Liver (tissue), 9 donors: Measurements from ENCODE around the gene UBR3. TPM values are rescaled to one million over a fixed set of nuclear protein-coding genes. Genes with fewer than 3 reads are reported as not detected.

Experiments
- DNase-seq: peaks from one replicate; pipeline ENCODE4 v3.0.0-alpha.2; 2017; ENCODE audit warnings: low spot score
- H3K27ac ChIP-seq, 2 donors: one replicate each; pipeline ENCODE4 v1.7.0; 2013; ENCODE audit warnings: inconsistent platforms in 2 of 2, low read length in 2 of 2, control low read depth in 1 of 2, low read depth in 1 of 2, mild to moderate bottlenecking in 1 of 2
- H3K27me3 ChIP-seq, 4 donors: one replicate each; pipeline versions ENCODE4 v1.6.1 to v1.7.0; 2013; ENCODE audit warnings: low read length in 3 of 4, inconsistent platforms in 1 of 4, mild to moderate bottlenecking in 1 of 4, moderate library complexity in 1 of 4; ENCODE audit not compliant: control insufficient read depth in 4 of 4, insufficient read depth in 4 of 4
- H3K36me3 ChIP-seq, 4 donors: one replicate each; pipeline versions ENCODE4 v1.6.1 to v1.7.0; 2013; ENCODE audit warnings: low read length in 3 of 4, mild to moderate bottlenecking in 3 of 4, low read depth in 1 of 4, moderate library complexity in 1 of 4; ENCODE audit not compliant: control insufficient read depth in 4 of 4, insufficient read depth in 3 of 4
- H3K4me1 ChIP-seq, 4 donors: one replicate each; pipeline versions ENCODE4 v1.6.1 to v1.7.0; 2013; ENCODE audit warnings: low read length in 3 of 4, mild to moderate bottlenecking in 3 of 4, moderate library complexity in 1 of 4; ENCODE audit not compliant: control insufficient read depth in 4 of 4, insufficient read depth in 4 of 4
- H3K4me3 ChIP-seq, 3 donors: one replicate each; pipeline versions ENCODE4 v1.6.1 to v1.7.0; 2013; ENCODE audit warnings: low read length in 3 of 3, control low read depth in 1 of 3, low read depth in 1 of 3, mild to moderate bottlenecking in 1 of 3
- H3K9ac ChIP-seq, 2 donors: one replicate each; pipeline ENCODE4 v1.7.0; 2013; ENCODE audit warnings: low read length in 2 of 2, mild to moderate bottlenecking in 2 of 2, moderate library complexity in 2 of 2, control low read depth in 1 of 2, low read depth in 1 of 2
- H3K9me3 ChIP-seq, 4 donors: one replicate each; pipeline versions ENCODE4 v1.6.1 to v1.7.0; 2013; ENCODE audit warnings: low read length in 3 of 4; ENCODE audit not compliant: control insufficient read depth in 4 of 4
- ATF3 ChIP-seq: IDR thresholded peaks from 2 replicates; pipeline ENCODE4 v1.6.1; 2016; ENCODE audit warnings: antibody characterized with exemption
- CTCF ChIP-seq: fragments of 150-350 bp; IDR thresholded peaks from 2 replicates; pipeline ENCODE4 v1.5.1; 2017; ENCODE audit warnings: improper control_type of control experiment, low read depth, low read length; ENCODE audit not compliant: missing input control
- EGR1 ChIP-seq, 2 donors: IDR thresholded peaks; 2 replicates each; pipeline ENCODE4 v1.6.1; 2016 to 2018; ENCODE audit warnings: antibody characterized with exemption in 2 of 2, low read depth in 2 of 2
- FOXA1 ChIP-seq: IDR thresholded peaks from 2 replicates; pipeline ENCODE4 v1.6.1; 2016; ENCODE audit warnings: antibody characterized with exemption
- FOXA2 ChIP-seq: IDR thresholded peaks from 2 replicates; pipeline ENCODE4 v1.6.1; 2016; ENCODE audit warnings: antibody characterized with exemption
- GABPA ChIP-seq, 2 donors: IDR thresholded peaks in 1 of 2; conservative IDR thresholded peaks in 1 of 2; 2 replicates each; pipeline ENCODE4 v1.6.1; 2016; ENCODE audit warnings: antibody characterized with exemption in 2 of 2, mild to moderate bottlenecking in 1 of 2, moderate library complexity in 1 of 2
- HNF4A ChIP-seq, 2 donors: conservative IDR thresholded peaks; 2 replicates each; pipeline ENCODE4 v1.6.1; 2016; ENCODE audit warnings: antibody characterized with exemption in 2 of 2, mild to moderate bottlenecking in 2 of 2
- HNF4G ChIP-seq: IDR thresholded peaks from 2 replicates; pipeline ENCODE4 v1.6.1; 2016; ENCODE audit warnings: antibody characterized with exemption
- JUND ChIP-seq, 2 donors: IDR thresholded peaks; 2 replicates each; pipeline ENCODE4 v1.6.1; 2016; ENCODE audit warnings: antibody characterized with exemption in 2 of 2
- MAX ChIP-seq: IDR thresholded peaks from 2 replicates; pipeline ENCODE4 v1.6.1; 2016; ENCODE audit warnings: antibody characterized with exemption
- NR2F2 ChIP-seq: IDR thresholded peaks from 2 replicates; pipeline ENCODE4 v1.6.1; 2016; ENCODE audit warnings: antibody characterized with exemption
- RAD21 ChIP-seq, 2 donors: IDR thresholded peaks; 2 replicates each; pipeline ENCODE4 v1.6.1; 2016; ENCODE audit warnings: antibody characterized with exemption in 2 of 2, mild to moderate bottlenecking in 2 of 2
- REST ChIP-seq: IDR thresholded peaks from 2 replicates; pipeline ENCODE4 v1.6.1; 2016; ENCODE audit warnings: antibody characterized with exemption, mild to moderate bottlenecking
- RXRA ChIP-seq, 2 donors: IDR thresholded peaks; 2 replicates each; pipeline ENCODE4 v1.6.1; 2017 to 2018; ENCODE audit warnings: antibody characterized with exemption in 2 of 2, mild to moderate bottlenecking in 1 of 2
- SP1 ChIP-seq: IDR thresholded peaks from 2 replicates; pipeline ENCODE4 v1.6.1; 2018; ENCODE audit warnings: antibody characterized with exemption, mild to moderate bottlenecking
- TAF1 ChIP-seq: conservative IDR thresholded peaks from 2 replicates; pipeline ENCODE4 v1.6.1; 2016; ENCODE audit warnings: antibody characterized with exemption, mild to moderate bottlenecking
- YY1 ChIP-seq: IDR thresholded peaks from 2 replicates; pipeline ENCODE4 v1.6.1; 2016; ENCODE audit warnings: antibody characterized with exemption, mild to moderate bottlenecking
- ZBTB33 ChIP-seq: IDR thresholded peaks from 2 replicates; pipeline ENCODE4 v1.6.1; 2016; ENCODE audit warnings: antibody characterized with exemption
- WGBS: extraction: QIAGEN DNeasy Blood & Tissue Kit; methylation state at CpG from one replicate; pipeline ENCODE4 v1.1.7; 2013; 5-methylcytosine and 5-hydroxymethylcytosine counted together
- polyA plus RNA-seq, 2 donors: library from polyadenylated mRNA; stranded (reverse) in 1 of 2; unstranded in 1 of 2; fragments of 200-250 nt in 1 of 2; fragments of >200 nt in 1 of 2; fragmentation: Nextera tagmentation in 1 of 2; extraction: Ambion mirVana in 1 of 2; gene quantifications; one replicate each; pipeline versions ENCODE4 v1.2.1 to v1.2.3, GENCODE V29; 2013 to 2015
- total RNA-seq, 2 donors: library from RNA; depleted of rRNA; stranded (reverse); fragments of >200 nt; gene quantifications; one replicate each; pipeline ENCODE4 v1.2.3, GENCODE V29; 2014
- donor health status: healthy.
- donor health status: healthy.
- donor health status: healthy.
- donor health status: healthy.
- donor health status: healthy.

The UBR3 gene
- total and polyA plus RNA-seq, 4 donors = 8.5 to 69.4 (median 28.4) TPM

GRCh38 chr2:170038734-170039133, 211.5 kb downstream of the UBR3 start:
- Histone ChIP-seq H3K4me1 (peaks cover 0 to 10% (median 1%) of the 10 kb centered on the region in 4 donors), H3K9me3 (no peaks in the 10 kb centered on the region), H3K36me3 (peaks cover 0 to 5% (median 0%) of the 10 kb centered on the region in 4 donors), H3K4me3 (no peak overlapping the region), H3K27me3 (no peaks in the 10 kb centered on the region), H3K27ac (no peak overlapping the region), H3K9ac (no peak overlapping the region)
- 97% methylated on average over 4 of the region's 4 CpGs for WGBS
- no peak for DNase-seq
- no peak for TF ChIP-seq NR2F2
- no peak for TF ChIP-seq YY1
- TF ChIP-seq GABPA (IDR thresholded peaks at IDR 0.05 in 1 of 2, conservative IDR thresholded peaks at IDR 0.05 in 1 of 2) = no peak
- TF ChIP-seq RAD21 (IDR thresholded peaks at IDR 0.05) = no peak
- no peak for TF ChIP-seq TAF1
- TF ChIP-seq MAX = no peak
- no peak for TF ChIP-seq SP1
- TF ChIP-seq JUND (IDR thresholded peaks at IDR 0.05) = no peak
- TF ChIP-seq RXRA (IDR thresholded peaks at IDR 0.05) = no peak
- TF ChIP-seq HNF4A (conservative IDR thresholded peaks at IDR 0.05) = no peak
- no peak for TF ChIP-seq FOXA2
- no peak for TF ChIP-seq ATF3
- TF ChIP-seq FOXA1 = no peak
- no peak for TF ChIP-seq EGR1 (IDR thresholded peaks at IDR 0.05; ENCODE audit: low read depth in 2 of 2)
- TF ChIP-seq HNF4G = no peak
- TF ChIP-seq REST = no peak
- no peak for TF ChIP-seq ZBTB33
- no peak for TF ChIP-seq CTCF
